Gastroesophageal sphincter (tissue), 3 donors: ENCODE measurements around the gene SH3PXD2A.

Source experiments
- POLR2A ChIP-seq, 2 donors: fragments of 450-650 bp; IDR thresholded peaks; one replicate each; pipeline ENCODE4 v1.6.1; 2017; ENCODE audit warnings: antibody characterized with exemption in 2 of 2, mild to moderate bottlenecking in 2 of 2, moderate library complexity in 1 of 2
- POLR2AphosphoS5 ChIP-seq: sonication (generic); formaldehyde crosslinking; IDR thresholded peaks from one replicate; pipeline ENCODE4 v1.6.1; 2017; ENCODE audit warnings: antibody characterized with exemption
- TF ChIP-seq, protein P1 (sequence below), 4 experiments: fragments of 200-600 bp in 2 of 4; fragments of 450-650 bp in 2 of 4; sonication (generic) in 1 of 4; IDR thresholded peaks; one replicate each; pipeline ENCODE4 v1.5.1; 2017 to 2019; ENCODE audit warnings: antibody characterized with exemption in 4 of 4, mild to moderate bottlenecking in 2 of 4, moderate library complexity in 2 of 4

DNA sequence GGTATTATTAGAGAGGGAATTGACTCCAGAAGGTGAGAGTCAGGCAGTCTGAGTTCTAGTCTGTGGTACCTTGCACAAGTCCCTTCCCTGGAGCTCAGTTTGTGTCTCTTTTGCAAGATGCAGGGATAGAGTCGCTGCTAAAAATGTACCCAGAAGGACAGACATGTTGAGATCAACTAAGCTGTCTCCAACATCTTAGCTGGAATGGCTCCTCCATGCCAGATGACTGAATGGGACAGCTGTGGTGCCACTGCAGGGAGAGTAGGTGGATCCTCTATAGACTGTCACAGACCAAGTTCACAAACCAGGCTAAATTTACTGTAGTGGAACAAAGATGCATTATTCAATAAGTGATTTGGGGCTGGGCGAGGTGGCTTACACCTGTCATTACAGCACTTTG, 241.8 kb downstream of the SH3PXD2A start:
- TF ChIP-seq POLR2A (IDR thresholded peaks at IDR 0.05) (no peak), POLR2AphosphoS5 (no peak)
- TF ChIP-seq, protein P1, sequence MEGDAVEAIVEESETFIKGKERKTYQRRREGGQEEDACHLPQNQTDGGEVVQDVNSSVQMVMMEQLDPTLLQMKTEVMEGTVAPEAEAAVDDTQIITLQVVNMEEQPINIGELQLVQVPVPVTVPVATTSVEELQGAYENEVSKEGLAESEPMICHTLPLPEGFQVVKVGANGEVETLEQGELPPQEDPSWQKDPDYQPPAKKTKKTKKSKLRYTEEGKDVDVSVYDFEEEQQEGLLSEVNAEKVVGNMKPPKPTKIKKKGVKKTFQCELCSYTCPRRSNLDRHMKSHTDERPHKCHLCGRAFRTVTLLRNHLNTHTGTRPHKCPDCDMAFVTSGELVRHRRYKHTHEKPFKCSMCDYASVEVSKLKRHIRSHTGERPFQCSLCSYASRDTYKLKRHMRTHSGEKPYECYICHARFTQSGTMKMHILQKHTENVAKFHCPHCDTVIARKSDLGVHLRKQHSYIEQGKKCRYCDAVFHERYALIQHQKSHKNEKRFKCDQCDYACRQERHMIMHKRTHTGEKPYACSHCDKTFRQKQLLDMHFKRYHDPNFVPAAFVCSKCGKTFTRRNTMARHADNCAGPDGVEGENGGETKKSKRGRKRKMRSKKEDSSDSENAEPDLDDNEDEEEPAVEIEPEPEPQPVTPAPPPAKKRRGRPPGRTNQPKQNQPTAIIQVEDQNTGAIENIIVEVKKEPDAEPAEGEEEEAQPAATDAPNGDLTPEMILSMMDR (IDR thresholded peaks at IDR 0.05): no peak
